ENCODE results near the gene SOBP.

DNA sequence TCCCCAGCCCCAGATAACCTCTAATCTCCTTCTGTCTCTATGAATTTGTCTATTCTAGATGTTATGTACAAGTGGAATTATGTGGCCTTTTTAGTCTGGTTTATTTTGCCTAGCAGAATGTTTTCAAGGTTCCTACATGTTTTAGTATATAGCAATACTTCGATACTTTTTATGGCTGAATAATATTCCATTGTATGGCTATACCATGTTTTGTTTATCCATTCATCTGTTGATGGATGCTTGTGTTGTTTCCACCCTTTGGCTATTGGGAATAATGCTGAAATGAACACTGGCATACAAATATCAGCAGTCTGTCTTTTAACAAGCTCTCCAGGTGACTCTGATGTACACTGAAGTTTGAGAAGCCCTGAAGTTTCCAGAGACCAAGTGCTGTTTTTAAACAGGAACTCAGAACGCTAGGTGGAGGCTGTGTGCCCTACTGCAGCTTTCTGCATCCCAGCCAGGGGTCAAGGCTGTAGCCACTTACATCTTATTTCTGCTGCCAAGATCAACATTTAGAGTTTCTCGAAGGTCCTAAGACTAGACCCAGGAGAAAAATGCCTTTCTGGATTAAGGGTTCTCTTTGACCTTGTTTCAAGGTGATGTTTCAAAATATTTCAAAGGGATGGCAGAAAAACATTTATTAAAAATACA is 123.0 kb downstream of the SOBP start:
- no peak for TF ChIP-seq EZH2phosphoT487 (IDR thresholded peaks at IDR 0.05; ENCODE audit: unreplicated experiment)
- TF ChIP-seq EZH2 (IDR thresholded peaks at IDR 0.05; ENCODE audit: low read depth, unreplicated experiment): no peak
- TF ChIP-seq, protein P1, sequence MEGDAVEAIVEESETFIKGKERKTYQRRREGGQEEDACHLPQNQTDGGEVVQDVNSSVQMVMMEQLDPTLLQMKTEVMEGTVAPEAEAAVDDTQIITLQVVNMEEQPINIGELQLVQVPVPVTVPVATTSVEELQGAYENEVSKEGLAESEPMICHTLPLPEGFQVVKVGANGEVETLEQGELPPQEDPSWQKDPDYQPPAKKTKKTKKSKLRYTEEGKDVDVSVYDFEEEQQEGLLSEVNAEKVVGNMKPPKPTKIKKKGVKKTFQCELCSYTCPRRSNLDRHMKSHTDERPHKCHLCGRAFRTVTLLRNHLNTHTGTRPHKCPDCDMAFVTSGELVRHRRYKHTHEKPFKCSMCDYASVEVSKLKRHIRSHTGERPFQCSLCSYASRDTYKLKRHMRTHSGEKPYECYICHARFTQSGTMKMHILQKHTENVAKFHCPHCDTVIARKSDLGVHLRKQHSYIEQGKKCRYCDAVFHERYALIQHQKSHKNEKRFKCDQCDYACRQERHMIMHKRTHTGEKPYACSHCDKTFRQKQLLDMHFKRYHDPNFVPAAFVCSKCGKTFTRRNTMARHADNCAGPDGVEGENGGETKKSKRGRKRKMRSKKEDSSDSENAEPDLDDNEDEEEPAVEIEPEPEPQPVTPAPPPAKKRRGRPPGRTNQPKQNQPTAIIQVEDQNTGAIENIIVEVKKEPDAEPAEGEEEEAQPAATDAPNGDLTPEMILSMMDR (conservative IDR thresholded peaks at IDR 0.05; ENCODE audit: low read depth in 2 of 2): 0 out of 4 replicates have a peak, but pooled peaks of 1 of the 2 experiments have one; percentile 10
- TF ChIP-seq, protein P2, sequence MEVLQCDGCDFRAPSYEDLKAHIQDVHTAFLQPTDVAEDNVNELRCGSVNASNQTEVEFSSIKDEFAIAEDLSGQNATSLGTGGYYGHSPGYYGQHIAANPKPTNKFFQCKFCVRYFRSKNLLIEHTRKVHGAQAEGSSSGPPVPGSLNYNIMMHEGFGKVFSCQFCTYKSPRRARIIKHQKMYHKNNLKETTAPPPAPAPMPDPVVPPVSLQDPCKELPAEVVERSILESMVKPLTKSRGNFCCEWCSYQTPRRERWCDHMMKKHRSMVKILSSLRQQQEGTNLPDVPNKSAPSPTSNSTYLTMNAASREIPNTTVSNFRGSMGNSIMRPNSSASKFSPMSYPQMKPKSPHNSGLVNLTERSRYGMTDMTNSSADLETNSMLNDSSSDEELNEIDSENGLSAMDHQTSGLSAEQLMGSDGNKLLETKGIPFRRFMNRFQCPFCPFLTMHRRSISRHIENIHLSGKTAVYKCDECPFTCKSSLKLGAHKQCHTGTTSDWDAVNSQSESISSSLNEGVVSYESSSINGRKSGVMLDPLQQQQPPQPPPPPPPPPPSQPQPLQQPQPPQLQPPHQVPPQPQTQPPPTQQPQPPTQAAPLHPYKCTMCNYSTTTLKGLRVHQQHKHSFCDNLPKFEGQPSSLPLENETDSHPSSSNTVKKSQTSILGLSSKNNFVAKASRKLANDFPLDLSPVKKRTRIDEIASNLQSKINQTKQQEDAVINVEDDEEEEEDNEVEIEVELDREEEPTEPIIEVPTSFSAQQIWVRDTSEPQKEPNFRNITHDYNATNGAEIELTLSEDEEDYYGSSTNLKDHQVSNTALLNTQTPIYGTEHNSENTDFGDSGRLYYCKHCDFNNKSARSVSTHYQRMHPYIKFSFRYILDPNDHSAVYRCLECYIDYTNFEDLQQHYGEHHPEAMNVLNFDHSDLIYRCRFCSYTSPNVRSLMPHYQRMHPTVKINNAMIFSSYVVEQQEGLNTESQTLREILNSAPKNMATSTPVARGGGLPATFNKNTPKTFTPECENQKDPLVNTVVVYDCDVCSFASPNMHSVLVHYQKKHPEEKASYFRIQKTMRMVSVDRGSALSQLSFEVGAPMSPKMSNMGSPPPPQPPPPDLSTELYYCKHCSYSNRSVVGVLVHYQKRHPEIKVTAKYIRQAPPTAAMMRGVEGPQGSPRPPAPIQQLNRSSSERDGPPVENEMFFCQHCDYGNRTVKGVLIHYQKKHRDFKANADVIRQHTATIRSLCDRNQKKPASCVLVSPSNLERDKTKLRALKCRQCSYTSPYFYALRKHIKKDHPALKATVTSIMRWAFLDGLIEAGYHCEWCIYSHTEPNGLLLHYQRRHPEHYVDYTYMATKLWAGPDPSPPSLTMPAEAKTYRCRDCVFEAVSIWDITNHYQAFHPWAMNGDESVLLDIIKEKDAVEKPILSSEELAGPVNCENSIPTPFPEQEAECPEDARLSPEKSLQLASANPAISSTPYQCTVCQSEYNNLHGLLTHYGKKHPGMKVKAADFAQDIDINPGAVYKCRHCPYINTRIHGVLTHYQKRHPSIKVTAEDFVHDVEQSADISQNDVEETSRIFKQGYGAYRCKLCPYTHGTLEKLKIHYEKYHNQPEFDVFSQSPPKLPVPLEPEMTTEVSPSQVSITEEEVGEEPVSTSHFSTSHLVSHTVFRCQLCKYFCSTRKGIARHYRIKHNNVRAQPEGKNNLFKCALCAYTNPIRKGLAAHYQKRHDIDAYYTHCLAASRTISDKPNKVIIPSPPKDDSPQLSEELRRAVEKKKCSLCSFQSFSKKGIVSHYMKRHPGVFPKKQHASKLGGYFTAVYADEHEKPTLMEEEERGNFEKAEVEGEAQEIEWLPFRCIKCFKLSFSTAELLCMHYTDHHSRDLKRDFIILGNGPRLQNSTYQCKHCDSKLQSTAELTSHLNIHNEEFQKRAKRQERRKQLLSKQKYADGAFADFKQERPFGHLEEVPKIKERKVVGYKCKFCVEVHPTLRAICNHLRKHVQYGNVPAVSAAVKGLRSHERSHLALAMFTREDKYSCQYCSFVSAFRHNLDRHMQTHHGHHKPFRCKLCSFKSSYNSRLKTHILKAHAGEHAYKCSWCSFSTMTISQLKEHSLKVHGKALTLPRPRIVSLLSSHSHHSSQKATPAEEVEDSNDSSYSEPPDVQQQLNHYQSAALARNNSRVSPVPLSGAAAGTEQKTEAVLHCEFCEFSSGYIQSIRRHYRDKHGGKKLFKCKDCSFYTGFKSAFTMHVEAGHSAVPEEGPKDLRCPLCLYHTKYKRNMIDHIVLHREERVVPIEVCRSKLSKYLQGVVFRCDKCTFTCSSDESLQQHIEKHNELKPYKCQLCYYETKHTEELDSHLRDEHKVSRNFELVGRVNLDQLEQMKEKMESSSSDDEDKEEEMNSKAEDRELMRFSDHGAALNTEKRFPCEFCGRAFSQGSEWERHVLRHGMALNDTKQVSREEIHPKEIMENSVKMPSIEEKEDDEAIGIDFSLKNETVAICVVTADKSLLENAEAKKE (CRISPR knock-in tag; IDR thresholded peaks at IDR 0.05): no peak
- no peak for TF ChIP-seq REST (IDR thresholded peaks at IDR 0.05; ENCODE audit: unreplicated experiment)
- no peak for TF ChIP-seq JUNB (IDR thresholded peaks at IDR 0.05; ENCODE audit: unreplicated experiment)
- TF ChIP-seq POLR2AphosphoS5 (IDR thresholded peaks at IDR 0.05; ENCODE audit: low read depth): no peak
- no peak for TF ChIP-seq NANOG (IDR thresholded peaks at IDR 0.05; ENCODE audit: borderline replicate concordance)
- no peak for TF ChIP-seq ZNF331 (CRISPR knock-in tag; IDR thresholded peaks at IDR 0.05; ENCODE audit: low read depth)
